CD4-positive, alpha-beta memory T cell (primary cell): ENCODE results near the gene MAPK8IP2. TPM values are rescaled to one million over a fixed set of nuclear protein-coding genes. Genes with fewer than 3 reads are reported as not detected.
"Not testable (repeated sequence)": the region's sequence is repeated elsewhere in the genome, so short reads cannot be mapped to it uniquely, and the experiment has no call there.

ENCODE experiments used
- CTCF ChIA-PET: fragments of 350-600 bp; sonication (Branson Sonifier 250); formaldehyde crosslinking; loops from one replicate; lab custom pipeline; 2021; ENCODE audit warnings: inconsistent platforms; ENCODE audit not compliant: partially characterized antibody; lab: Charles Lee
- POLR2A ChIA-PET: fragments of 350-600 bp; sonication (Branson Sonifier 250); formaldehyde crosslinking; loops from one replicate; lab custom pipeline; 2021; ENCODE audit not compliant: partially characterized antibody; lab: Charles Lee
- DNase-seq, 5 donors: peaks; one replicate each; pipeline versions ENCODE4 v3.0.0 to v3.0.0-alpha.2; 2020 to 2022; ENCODE audit warnings: mixed read lengths in 1 of 5
- H3K27ac ChIP-seq: one replicate; pipeline ENCODE4 v1.7.0; 2013; ENCODE audit warnings: low read depth, low read length
- H3K27me3 ChIP-seq: 2 replicates; pipeline ENCODE4 v1.7.0; 2013; ENCODE audit warnings: mild to moderate bottlenecking, low read length, moderate library complexity; ENCODE audit not compliant: insufficient read depth
- H3K36me3 ChIP-seq: 2 replicates; pipeline ENCODE4 v1.7.0; 2013; ENCODE audit warnings: mild to moderate bottlenecking, low read length, moderate library complexity; ENCODE audit not compliant: insufficient read depth
- H3K4me1 ChIP-seq: 2 replicates; pipeline ENCODE4 v1.7.0; 2013; ENCODE audit warnings: mild to moderate bottlenecking, low read length, moderate library complexity; ENCODE audit not compliant: insufficient read depth
- H3K4me3 ChIP-seq, 2 donors: one replicate each; pipeline ENCODE4 v1.7.0; 2013; ENCODE audit warnings: low read length in 2 of 2, mild to moderate bottlenecking in 1 of 2
- H3K9me3 ChIP-seq, 2 donors: one replicate each; pipeline ENCODE4 v1.7.0; 2013; ENCODE audit warnings: low read length in 2 of 2, control low read depth in 1 of 2; ENCODE audit not compliant: control insufficient read depth in 1 of 2
- H3K27ac Mint-ChIP-seq, 7 donors: one replicate each; pipeline ENCODE4 v1.8.0; 2020 to 2021; ENCODE audit warnings: mixed read lengths in 7 of 7, mild to moderate bottlenecking in 6 of 7, inconsistent platforms in 3 of 7, moderate library complexity in 3 of 7
- H3K27me3 Mint-ChIP-seq, 2 donors: one replicate each; pipeline ENCODE4 v1.8.0; 2020 to 2021; ENCODE audit warnings: mixed read lengths in 2 of 2
- H3K36me3 Mint-ChIP-seq, 2 donors: one replicate each; pipeline ENCODE4 v1.8.0; 2020 to 2021; ENCODE audit warnings: mixed read lengths in 2 of 2, inconsistent platforms in 1 of 2, mild to moderate bottlenecking in 1 of 2
- H3K4me1 Mint-ChIP-seq, 4 donors: one replicate each; pipeline ENCODE4 v1.8.0; 2020 to 2021; ENCODE audit warnings: mixed read lengths in 4 of 4, mild to moderate bottlenecking in 1 of 4
- H3K4me3 Mint-ChIP-seq, 8 donors: one replicate each; pipeline ENCODE4 v1.8.0; 2020 to 2021; ENCODE audit warnings: mixed read lengths in 8 of 8, mild to moderate bottlenecking in 7 of 8, moderate library complexity in 6 of 8, inconsistent platforms in 3 of 8
- H3K9me3 Mint-ChIP-seq, 8 donors: one replicate each; pipeline ENCODE4 v1.8.0; 2020 to 2021; ENCODE audit warnings: mixed read lengths in 8 of 8, mild to moderate bottlenecking in 5 of 8, inconsistent platforms in 3 of 8, moderate library complexity in 1 of 8
- intact Hi-C: fragments of 100-400 bp; cut with micrococcal nuclease; formaldehyde crosslinking; loops from one replicate; pipeline ENCODE4 v1.15.1; 2023
- polyA plus RNA-seq, 2 donors: library from polyadenylated mRNA; unstranded; fragments of 300-500 nt; fragmentation: Illumina TruSeq; gene quantifications; one replicate each; pipeline ENCODE4 v1.2.3, GENCODE V29; 2021
- total RNA-seq, 2 experiments: library from RNA; stranded (reverse); gene quantifications; one replicate each; pipeline ENCODE4 v1.2.3, GENCODE V29; 2021

Gene MAPK8IP2
- total and polyA plus RNA-seq, 4 experiments from 2014 or later: 0.22 to 0.49 TPM; not detected in 2

- H3K4me3 Mint-ChIP-seq: peak overlapping the region in 1 of 8 donors; percentile 25
- H3K9me3 ChIP-seq: no peaks in the 10 kb centered on the region
- no peaks in the 10 kb centered on the region for H3K27me3 ChIP-seq
- H3K36me3 Mint-ChIP-seq: no peaks in the 10 kb centered on the region
- no peak overlapping the region for H3K4me3 ChIP-seq
- no peaks in the 10 kb centered on the region for H3K9me3 Mint-ChIP-seq
- H3K4me1 ChIP-seq: no peaks in the 10 kb centered on the region
- no peak overlapping the region for H3K27ac Mint-ChIP-seq
- peaks cover 5 to 14% of the 10 kb centered on the region in 2 donors for H3K27me3 Mint-ChIP-seq
- ChIA-PET CTCF (no interaction called here), POLR2A (interaction anchor here (0.7 to 1.5 kb wide), 2 partner anchors 31 to 185 kb away, joined by 4 to 6 read pairs; partner anchors contain the start of gene CHKB)
- H3K27ac ChIP-seq: no peak overlapping the region
- intact Hi-C loops: no loop called here
- no peak for DNase-seq
- H3K4me1 Mint-ChIP-seq: peaks cover 0 to 4% (median 3%) of the 10 kb centered on the region in 4 donors
- no peaks in the 10 kb centered on the region for H3K36me3 ChIP-seq
Observed at GRCh38 chr22:50613291-50613981, 12.8 kb downstream of the MAPK8IP2 start.

- H3K4me3 ChIP-seq, H3K36me3 ChIP-seq, H3K9me3 ChIP-seq, H3K4me1 ChIP-seq, intact Hi-C loops, CTCF ChIA-PET, H3K4me3 Mint-ChIP-seq, H3K27ac ChIP-seq, H3K4me1 Mint-ChIP-seq, DNase-seq, H3K36me3 Mint-ChIP-seq, H3K27me3 ChIP-seq, H3K9me3 Mint-ChIP-seq: not testable (repeated sequence)
- peak overlapping the region in 2 of 7 donors; percentile 22 to 35 for H3K27ac Mint-ChIP-seq
- peaks cover 5 to 11% of the 10 kb centered on the region in 2 donors for H3K27me3 Mint-ChIP-seq
- POLR2A ChIA-PET: interaction anchor here (0.7 kb wide), 2 partner anchors 104 to 186 kb away, joined by 4 to 6 read pairs; no protein-coding TSS in a partner anchor
Observed at GRCh38 chr22:50614296-50614695, 13.7 kb downstream of the MAPK8IP2 start.

GRCh38 chr22:50620593-50621355 is 20.2 kb downstream of the MAPK8IP2 start:
- peaks cover 0 to 11% of the 10 kb centered on the region in 2 donors for H3K36me3 Mint-ChIP-seq
- H3K4me1 Mint-ChIP-seq: peaks cover 21 to 37% (median 29%) of the 10 kb centered on the region in 4 donors
- Histone ChIP-seq H3K27me3 (no peaks in the 10 kb centered on the region), H3K4me1 (peaks cover 34% of the 10 kb centered on the region), H3K27ac (peak overlapping the region; percentile 85), H3K36me3 (peaks cover 9% of the 10 kb centered on the region), H3K4me3 (peak overlapping the region; percentile 12 to 80), H3K9me3 (no peaks in the 10 kb centered on the region)
- intact Hi-C loops: loop anchor here (1.0 to 2.0 kb wide), 13 partner anchors 38 to 430 kb away; partner anchors contain the start of genes CHKB, HDAC10, MAPK11 and NCAPH2
- ChIA-PET CTCF (interaction anchor here (0.6 to 5.8 kb wide), 35 partner anchors 9 to 379 kb away, joined by 3 to 58 read pairs (median 6); partner anchors contain the start of genes HDAC10, KLHDC7B, LMF2 and NCAPH2), POLR2A (interaction anchor here (0.6 to 5.1 kb wide), 49 partner anchors 10 to 660 kb away, joined by 3 to 160 read pairs (median 4); partner anchors contain the start of genes CHKB, DENND6B, HDAC10 and KLHDC7B)
- DNase-seq: peak; percentile 77 to 95 (median 83)
- no peaks in the 10 kb centered on the region for H3K27me3 Mint-ChIP-seq
- peak overlapping the region; percentile 91 to 96 (median 93) for H3K4me3 Mint-ChIP-seq
- peak overlapping the region; percentile 94 to 99 (median 99) for H3K27ac Mint-ChIP-seq
- peaks cover 0 to 2% (median 0%) of the 10 kb centered on the region in 8 donors for H3K9me3 Mint-ChIP-seq

GRCh38 chr22:50621356-50621880 is 20.8 kb downstream of the MAPK8IP2 start:
- peak overlapping the region; percentile 91 to 96 (median 93) for H3K4me3 Mint-ChIP-seq
- Histone ChIP-seq H3K27ac (peak overlapping the region; percentile 85), H3K9me3 (no peaks in the 10 kb centered on the region), H3K36me3 (peaks cover 9% of the 10 kb centered on the region), H3K4me1 (peaks cover 37% of the 10 kb centered on the region), H3K4me3 (peak overlapping the region; percentile 49 to 80), H3K27me3 (no peaks in the 10 kb centered on the region)
- H3K9me3 Mint-ChIP-seq: peaks cover 0 to 2% (median 0%) of the 10 kb centered on the region in 8 donors
- H3K27ac Mint-ChIP-seq: peak overlapping the region; percentile 94 to 99 (median 99)
- peaks cover 21 to 39% (median 30%) of the 10 kb centered on the region in 4 donors for H3K4me1 Mint-ChIP-seq
- POLR2A ChIA-PET: interaction anchor here (0.6 to 5.1 kb wide), 44 partner anchors 9 to 661 kb away, joined by 3 to 160 read pairs (median 5); partner anchors contain the start of genes CHKB, DENND6B, HDAC10 and KLHDC7B
- CTCF ChIA-PET: interaction anchor here (0.9 to 5.8 kb wide), 29 partner anchors 9 to 380 kb away, joined by 3 to 58 read pairs (median 7); partner anchors contain the start of genes HDAC10, LMF2, NCAPH2 and SCO2
- no peaks in the 10 kb centered on the region for H3K27me3 Mint-ChIP-seq
- peak; percentile 67 to 79 (median 70) for DNase-seq
- peaks cover 0 to 12% of the 10 kb centered on the region in 2 donors for H3K36me3 Mint-ChIP-seq
- intact Hi-C loops: loop anchor here (1.0 to 2.0 kb wide), 9 partner anchors 39 to 431 kb away; partner anchors contain the start of genes CHKB, HDAC10, MAPK11 and PPP6R2

GRCh38 chr22:50621948-50622722 is 21.5 kb downstream of the MAPK8IP2 start:
- Histone ChIP-seq H3K36me3 (peaks cover 9% of the 10 kb centered on the region), H3K27ac (peak overlapping the region; percentile 85), H3K27me3 (no peaks in the 10 kb centered on the region), H3K9me3 (no peaks in the 10 kb centered on the region), H3K4me3 (peak overlapping the region; percentile 49 to 80), H3K4me1 (peaks cover 44% of the 10 kb centered on the region)
- peaks cover 23 to 43% (median 32%) of the 10 kb centered on the region in 4 donors for H3K4me1 Mint-ChIP-seq
- H3K27me3 Mint-ChIP-seq: no peaks in the 10 kb centered on the region
- POLR2A ChIA-PET: interaction anchor here (0.6 to 5.1 kb wide), 29 partner anchors 8 to 662 kb away, joined by 3 to 160 read pairs (median 8); partner anchors contain the start of genes CHKB, HDAC10, KLHDC7B and LMF2
- peak overlapping the region; percentile 94 to 99 (median 99) for H3K27ac Mint-ChIP-seq
- H3K9me3 Mint-ChIP-seq: peaks cover 0 to 2% (median 0%) of the 10 kb centered on the region in 8 donors
- peak overlapping the region; percentile 91 to 96 (median 93) for H3K4me3 Mint-ChIP-seq
- DNase-seq: peak; percentile 17 to 53 (median 33)
- H3K36me3 Mint-ChIP-seq: peaks cover 0 to 14% of the 10 kb centered on the region in 2 donors
- intact Hi-C loops: loop anchor here (1.0 to 2.0 kb wide), 9 partner anchors 40 to 431 kb away; partner anchors contain the start of genes CHKB, HDAC10, MAPK11 and PPP6R2
- CTCF ChIA-PET: interaction anchor here (1.2 to 5.8 kb wide), 14 partner anchors 15 to 380 kb away, joined by 3 to 58 read pairs (median 10); partner anchors contain the start of genes SCO2 and SYCE3
